ENCODE data around the gene ZNF697. TPM values are rescaled to one million over a fixed set of nuclear protein-coding genes. Genes with fewer than 3 reads are reported as not detected.
"Not testable (repeated sequence)": the region's sequence is repeated elsewhere in the genome, so short reads cannot be mapped to it uniquely, and the experiment has no call there.

ZNF697 gene
- total RNA-seq (not detected in 2 replicates), polyA plus RNA-seq (not detected in 2 replicates), polyA minus RNA-seq (0.17 and 0.21 TPM in 2 replicates)
- total RNA-seq (2013): 0.30 TPM

GRCh38 chr1:119647734-119648619 lies at the start of gene ZNF697:
Gene ZNF697, minus strand, starts transcription at chr1:119648266. Its CDS starts 22,166 bp downstream, at chr1:119626100.
- 2% methylated on average over 79 of the region's 81 CpGs for WGBS (ENCODE audit: insufficient coverage)
- Mint-ChIP-seq H3K27me3 (peaks cover 72% of the 10 kb centered on the region), H3K27ac (no peak within 1 kb of the TSS), H3K4me3 (peak within 1 kb of the TSS; percentile 74), H3K9me3 (ENCODE audit: insufficient read depth) (no peaks in the 10 kb centered on the region), H3K4me1 (peaks cover 13% of the 10 kb centered on the region)
- intact Hi-C loops (cut with micrococcal nuclease): no loop called here
- Histone ChIP-seq H3K27ac (ENCODE audit: low read length in 2 of 2) (no peak within 1 kb of the TSS), H3K27me3 (replicated peaks in 1 of 4; ENCODE audit: control extremely low read depth in 1 of 4, control insufficient read depth in 3 of 4, insufficient read depth in 4 of 4, low read length in 3 of 4) (peaks cover 0 to 40% (median 34%) of the 10 kb centered on the region in 4 experiments), H3K9me3 (ENCODE audit: control extremely low read depth in 1 of 3, control insufficient read depth in 2 of 3, insufficient read depth in 1 of 3, low read length in 2 of 3) (peaks cover 0 to 12% (median 0%) of the 10 kb centered on the region in 3 donors), H3K4me1 (ENCODE audit: control insufficient read depth in 2 of 2, insufficient read depth in 2 of 2, low read length in 2 of 2) (peaks cover 6 to 11% of the 10 kb centered on the region in 2 donors), H3K4me2 (replicated peaks; ENCODE audit: low read depth, low read length, poor library complexity, severe bottlenecking) (peak within 1 kb of the TSS; percentile 73), H3K4me3 (ENCODE audit: control extremely low read depth in 1 of 5, extremely low read depth in 1 of 5, insufficient read depth in 1 of 5, low read depth in 2 of 5, low read length in 4 of 5) (peak within 1 kb of the TSS in 4 of 5 experiments; percentile 11 to 61 (median 36)), H2AFZ (ENCODE audit: insufficient read depth, low read depth, low read length, poor library complexity, severe bottlenecking) (peak within 1 kb of the TSS; percentile 53), H4K20me1 (ENCODE audit: control insufficient read depth, insufficient read depth, low read length, poor library complexity, severe bottlenecking) (no peaks in the 10 kb centered on the region), H3K36me3 (replicated peaks in 1 of 2; ENCODE audit: control extremely low read depth in 1 of 2, control insufficient read depth in 1 of 2, extremely low read depth in 1 of 2, insufficient read depth in 2 of 2, low read length in 1 of 2) (no peaks in the 10 kb centered on the region), H3K9ac (ENCODE audit: low read length) (peak within 1 kb of the TSS; percentile 60), H3K79me2 (ENCODE audit: control insufficient read depth, insufficient read depth, low read length) (no peaks in the 10 kb centered on the region)
- ATAC-seq (ENCODE audit: low read depth): peak; percentile 39
- TF ChIP-seq EZH2 (IDR thresholded peaks at IDR 0.05; ENCODE audit: borderline replicate concordance, insufficient read depth, low read depth, low read length, poor library complexity, severe bottlenecking) (no peak), CTCF (IDR thresholded peaks at IDR 0.05) (no peak)
- POLR2A ChIA-PET: no interaction called here
- CTCF ChIA-PET: interaction anchor here (1.8 kb wide), 1 partner anchor 14 kb away, joined by 3 read pairs; no protein-coding TSS in a partner anchor
- peak; percentile 33 for DNase-seq

GRCh38 chr1:119697598-119697997 lies 49.5 kb upstream of the ZNF697 start:
- TF ChIP-seq CTCF (IDR thresholded peaks at IDR 0.05) (no peak), EZH2 (IDR thresholded peaks at IDR 0.05; ENCODE audit: borderline replicate concordance, insufficient read depth, low read depth, low read length, poor library complexity, severe bottlenecking) (no peak)
- Histone ChIP-seq H3K36me3 (replicated peaks in 1 of 2; ENCODE audit: control extremely low read depth in 1 of 2, control insufficient read depth in 1 of 2, extremely low read depth in 1 of 2, insufficient read depth in 2 of 2, low read length in 1 of 2) (no peaks in the 10 kb centered on the region), H3K4me1 (ENCODE audit: control insufficient read depth in 2 of 2, insufficient read depth in 2 of 2, low read length in 2 of 2) (no peaks in the 10 kb centered on the region), H2AFZ (ENCODE audit: insufficient read depth, low read depth, low read length, poor library complexity, severe bottlenecking) (no peak overlapping the region), H3K27ac (ENCODE audit: low read length in 2 of 2) (no peak overlapping the region), H3K9ac (ENCODE audit: low read length) (no peak overlapping the region), H3K4me2 (replicated peaks; ENCODE audit: low read depth, low read length, poor library complexity, severe bottlenecking) (no peak overlapping the region), H3K4me3 (ENCODE audit: control extremely low read depth in 1 of 5, extremely low read depth in 1 of 5, insufficient read depth in 1 of 5, low read depth in 2 of 5, low read length in 4 of 5) (no peak overlapping the region), H3K9me3 (ENCODE audit: control extremely low read depth in 1 of 3, control insufficient read depth in 2 of 3, insufficient read depth in 1 of 3, low read length in 2 of 3) (peaks cover 0 to 13% (median 5%) of the 10 kb centered on the region in 3 donors), H3K79me2 (ENCODE audit: control insufficient read depth, insufficient read depth, low read length) (no peaks in the 10 kb centered on the region), H4K20me1 (ENCODE audit: control insufficient read depth, insufficient read depth, low read length, poor library complexity, severe bottlenecking) (no peaks in the 10 kb centered on the region), H3K27me3 (replicated peaks in 1 of 4; ENCODE audit: control extremely low read depth in 1 of 4, control insufficient read depth in 3 of 4, insufficient read depth in 4 of 4, low read length in 3 of 4) (peaks cover 0 to 3% (median 0%) of the 10 kb centered on the region in 4 experiments)
- DNase-seq (no peak), ATAC-seq (ENCODE audit: low read depth) (no peak)
- H3K27ac Mint-ChIP-seq: no peak overlapping the region
- H3K27me3 Mint-ChIP-seq: peaks cover 47% of the 10 kb centered on the region
- ChIA-PET POLR2A (no interaction called here), CTCF (no interaction called here)
- intact Hi-C loops (cut with micrococcal nuclease): no loop called here
- no peak overlapping the region for H3K4me3 Mint-ChIP-seq
- 89% methylated on average over 3 of the region's 3 CpGs for WGBS (ENCODE audit: insufficient coverage)
- no peaks in the 10 kb centered on the region for H3K4me1 Mint-ChIP-seq
- H3K9me3 Mint-ChIP-seq (ENCODE audit: insufficient read depth): peaks cover 9% of the 10 kb centered on the region

DNA sequence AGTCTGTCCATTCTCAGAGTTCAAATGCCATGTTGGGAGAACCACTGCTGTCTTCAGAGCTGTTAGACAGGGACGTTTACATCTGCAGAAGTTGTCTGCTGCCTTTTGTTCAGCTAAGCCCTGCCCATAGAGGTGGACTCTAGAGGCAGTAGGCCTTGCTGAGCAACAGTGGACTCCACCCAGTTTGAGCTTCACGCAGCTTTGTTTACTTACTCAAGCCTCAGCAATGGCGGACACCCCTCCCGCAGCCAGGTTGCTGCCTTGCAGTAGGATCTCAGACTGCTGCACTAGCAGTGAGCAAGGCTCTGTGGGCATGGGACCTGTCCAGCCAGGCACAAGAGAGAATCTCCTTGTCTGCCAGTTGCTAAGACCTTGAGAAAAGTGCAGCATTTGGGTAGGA lies 48.8 kb upstream of the ZNF697 start:
- not testable (repeated sequence) for DNase-seq; H2AFZ ChIP-seq (ENCODE audit: insufficient read depth, low read depth, low read length, poor library complexity, severe bottlenecking)

More for the DNA sequence above, 48.8 kb upstream of the ZNF697 start:
- H3K79me2 ChIP-seq (ENCODE audit: control insufficient read depth, insufficient read depth, low read length); H3K27ac Mint-ChIP-seq; ATAC-seq (ENCODE audit: low read depth); H3K4me1 Mint-ChIP-seq; H4K20me1 ChIP-seq (ENCODE audit: control insufficient read depth, insufficient read depth, low read length, poor library complexity, severe bottlenecking); CTCF ChIA-PET; H3K27ac ChIP-seq (ENCODE audit: low read length in 2 of 2); POLR2A ChIA-PET; H3K4me3 ChIP-seq (ENCODE audit: control extremely low read depth in 1 of 5, extremely low read depth in 1 of 5, insufficient read depth in 1 of 5, low read depth in 2 of 5, low read length in 4 of 5); H3K36me3 ChIP-seq (replicated peaks in 1 of 2; ENCODE audit: control extremely low read depth in 1 of 2, control insufficient read depth in 1 of 2, extremely low read depth in 1 of 2, insufficient read depth in 2 of 2, low read length in 1 of 2); H3K4me1 ChIP-seq (ENCODE audit: control insufficient read depth in 2 of 2, insufficient read depth in 2 of 2, low read length in 2 of 2); H3K9ac ChIP-seq (ENCODE audit: low read length); intact Hi-C loops (cut with micrococcal nuclease); H3K27me3 ChIP-seq (replicated peaks in 1 of 4; ENCODE audit: control extremely low read depth in 1 of 4, control insufficient read depth in 3 of 4, insufficient read depth in 4 of 4, low read length in 3 of 4); H3K9me3 Mint-ChIP-seq (ENCODE audit: insufficient read depth); H3K4me3 Mint-ChIP-seq; H3K4me2 ChIP-seq (replicated peaks; ENCODE audit: low read depth, low read length, poor library complexity, severe bottlenecking): not testable (repeated sequence)
- 90% methylated on average over 4 of the region's 4 CpGs for whole genome bisulfite sequencing (ENCODE audit: insufficient coverage)
- H3K27me3 Mint-ChIP-seq: peaks cover 47% of the 10 kb centered on the region
- H3K9me3 ChIP-seq (ENCODE audit: control extremely low read depth in 1 of 3, control insufficient read depth in 2 of 3, insufficient read depth in 1 of 3, low read length in 2 of 3): peaks cover 1 to 11% (median 4%) of the 10 kb centered on the region in 3 donors

All from B cell (primary cell).